Choroid plexus epithelial cell (primary cell): ENCODE results near the gene KIAA0825.
"Not testable (repeated sequence)": the region's sequence is repeated elsewhere in the genome, so short reads cannot be mapped to it uniquely, and the experiment has no call there.

Experiments used
- DNase-seq: peaks from one replicate; pipeline ENCODE4 v3.0.0-alpha.2; 2010; ENCODE audit warnings: low read depth
- H3K4me3 ChIP-seq: 2 replicates; pipeline ENCODE4 v1.5.1; 2011; ENCODE audit warnings: low read depth, mild to moderate bottlenecking, control low read depth, low read length, moderate library complexity
- CTCF ChIP-seq: conservative IDR thresholded peaks from 2 replicates; pipeline ENCODE4 v1.5.1; 2011; ENCODE audit warnings: low read depth, mild to moderate bottlenecking, control low read depth, inconsistent platforms, low read length, moderate library complexity

KIAA0825 gene

GRCh38 chr5:94125107-94125506, 493.3 kb downstream of the KIAA0825 start:
- TF ChIP-seq CTCF, result no peak
- no peak for DNase-seq
- H3K4me3 ChIP-seq, result no peak overlapping the region

GRCh38 chr5:94116317-94116716, 502.1 kb downstream of the KIAA0825 start:
- H3K4me3 ChIP-seq, DNase-seq: not testable (repeated sequence)

GRCh38 chr5:94113087-94113486, 505.3 kb downstream of the KIAA0825 start:
- no peak for DNase-seq
- no peak for TF ChIP-seq CTCF
- H3K4me3 ChIP-seq, result no peak overlapping the region

GRCh38 chr5:94111209-94112004, 507.0 kb downstream of the KIAA0825 start:
- TF ChIP-seq CTCF, result peak; percentile 35
- DNase-seq, result peak; percentile 97

GRCh38 chr5:94103514-94104245, 514.7 kb downstream of the KIAA0825 start:
- TF ChIP-seq CTCF, result no peak
- no peak overlapping the region for H3K4me3 ChIP-seq
- DNase-seq, result no peak

More at GRCh38 chr5:94111209-94112004, 507.0 kb downstream of the KIAA0825 start:
- peak overlapping the region; percentile 94 for H3K4me3 ChIP-seq
